ENCODE results near the gene GOLGA3. TPM values are rescaled to one million over a fixed set of nuclear protein-coding genes. Genes with fewer than 3 reads are reported as not detected.
"Not testable (repeated sequence)": the region's sequence is repeated elsewhere in the genome, so short reads cannot be mapped to it uniquely, and the experiment has no call there.

The GOLGA3 gene
- polyA plus RNA-seq, 1 donor = 40.5 TPM

GRCh38 chr12:132754160-132754932 is 74.3 kb downstream of the GOLGA3 start:
- no peak for DNase-seq (ENCODE audit: low read depth)

DNA sequence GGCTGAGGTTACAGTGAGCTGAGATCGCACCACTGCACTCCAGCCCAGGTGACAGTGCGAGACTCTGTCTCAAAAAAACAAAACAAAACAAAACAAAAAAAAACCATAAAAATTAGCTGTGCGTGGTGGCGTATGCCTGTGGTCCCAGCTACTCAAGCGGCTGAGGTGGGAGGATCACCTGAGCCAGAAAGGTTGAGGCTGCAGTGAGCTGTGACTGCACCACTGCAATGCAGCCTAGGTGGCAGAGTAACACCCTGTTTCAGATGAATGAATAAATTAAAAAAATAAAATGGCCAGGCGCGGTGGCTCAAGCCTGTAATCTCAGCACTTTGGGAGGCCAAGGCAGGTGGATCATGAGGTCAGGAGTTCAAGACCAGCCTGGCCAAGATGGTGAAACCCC is 75.0 kb downstream of the GOLGA3 start:
- not testable (repeated sequence) for DNase-seq (ENCODE audit: low read depth)

DNA sequence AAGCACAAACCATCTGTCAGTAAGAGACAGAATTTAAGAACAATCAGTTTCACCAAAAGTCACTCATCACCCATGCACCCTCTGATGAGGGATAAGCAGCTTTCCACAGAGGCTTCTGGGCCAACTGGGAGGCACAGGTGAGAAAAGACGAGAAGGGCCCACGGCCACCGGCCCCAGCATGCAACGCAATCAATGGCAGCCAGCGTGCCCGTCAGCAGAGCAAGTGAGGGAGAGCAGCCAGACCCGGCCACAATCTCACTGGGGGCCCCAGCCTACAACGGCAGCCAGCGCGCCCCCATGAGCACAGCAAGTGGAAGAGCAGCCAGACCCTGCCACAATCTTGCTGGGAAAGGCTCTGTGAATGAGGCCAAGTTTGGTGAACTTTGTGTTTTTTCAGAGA is 80.3 kb downstream of the GOLGA3 start:
- no peak for DNase-seq (ENCODE audit: low read depth)

DNA sequence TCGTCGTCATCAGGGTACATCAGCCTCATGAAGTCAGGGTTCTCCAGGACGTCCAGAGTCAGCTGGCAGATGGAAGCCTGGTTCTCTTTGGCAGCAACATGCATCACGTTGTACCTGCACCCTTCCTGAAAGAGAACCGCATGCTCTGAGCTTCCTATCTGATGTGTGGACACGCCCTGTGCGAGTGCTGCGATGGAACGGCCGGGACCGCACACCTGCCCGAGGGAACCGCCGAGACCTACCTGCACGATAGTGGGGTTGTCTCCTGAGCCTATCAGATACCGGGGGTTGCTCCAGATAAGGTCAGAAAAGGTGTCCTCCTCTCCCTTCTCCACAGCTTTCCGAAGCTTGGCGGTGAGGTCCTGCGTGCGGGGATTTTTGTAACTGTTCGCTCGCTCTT is 80.8 kb downstream of the GOLGA3 start:
- DNase-seq (ENCODE audit: low read depth) = no peak

- no peak for DNase-seq (ENCODE audit: low read depth)
Measured at GRCh38 chr12:132747395-132747794, 81.3 kb downstream of the GOLGA3 start.

GRCh38 chr12:132746613-132747012 is 82.1 kb downstream of the GOLGA3 start:
- no peak for DNase-seq (ENCODE audit: low read depth)

DNA sequence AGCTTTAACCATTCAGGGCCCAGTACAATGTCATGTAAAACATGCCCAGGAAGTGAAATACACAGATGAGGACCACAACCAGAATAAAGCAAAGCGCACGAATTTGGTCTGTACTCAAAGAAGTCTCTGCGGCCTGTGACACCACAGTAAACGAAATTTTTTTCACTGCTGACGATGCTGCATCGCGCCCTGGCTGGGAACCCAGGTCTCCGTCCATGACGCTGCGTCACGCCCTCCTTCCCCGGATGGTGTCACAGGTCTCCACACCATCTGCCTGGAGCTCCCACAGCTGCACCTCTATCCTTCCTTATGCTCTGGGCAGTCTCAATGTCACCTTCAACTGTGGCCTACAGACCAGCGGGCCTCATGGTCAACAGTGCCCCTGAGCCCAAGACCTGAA is 84.8 kb downstream of the GOLGA3 start:
- no peak for DNase-seq (ENCODE audit: low read depth)

DNA sequence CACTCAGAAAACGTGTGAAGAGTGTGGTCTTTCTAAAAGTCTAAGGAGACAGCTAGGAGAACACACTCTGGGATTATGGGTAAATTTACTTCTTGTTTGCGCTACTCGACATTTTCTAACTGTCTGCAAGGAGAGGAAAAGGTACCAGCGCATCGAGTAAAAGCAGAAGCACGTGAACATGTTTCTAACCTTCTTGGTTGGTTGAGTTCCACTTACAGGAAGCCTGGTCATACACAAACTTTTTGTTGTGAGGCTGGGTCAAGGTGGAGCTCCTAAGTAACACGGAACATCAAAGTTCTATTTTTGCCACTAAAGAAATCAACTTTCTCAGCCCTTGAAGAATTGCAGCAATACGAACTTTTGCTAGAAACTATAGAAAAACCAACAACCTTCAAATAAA is 87.0 kb downstream of the GOLGA3 start:
- DNase-seq (ENCODE audit: low read depth) = no peak

DNA sequence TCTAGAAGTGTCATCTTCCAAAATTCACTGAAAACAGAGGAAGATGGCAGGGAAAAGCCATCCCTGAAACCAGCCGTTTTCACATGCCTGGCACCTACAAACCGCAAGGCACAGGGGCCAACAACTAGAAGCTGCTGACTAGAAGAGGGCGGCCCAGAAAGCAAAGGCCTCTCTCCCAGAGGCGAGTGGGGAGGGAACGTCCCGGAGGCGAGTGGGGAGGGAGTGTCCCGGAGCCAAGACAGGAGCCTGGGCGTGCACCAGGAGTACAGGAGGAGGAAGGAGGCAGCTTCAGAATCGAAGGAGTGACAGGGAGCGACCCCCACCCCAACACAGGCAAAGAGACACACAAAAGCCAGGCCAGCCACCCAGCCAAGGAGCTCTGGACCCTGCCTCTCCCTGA is 88.0 kb downstream of the GOLGA3 start:
- no peak for DNase-seq (ENCODE audit: low read depth)

- DNase-seq (ENCODE audit: low read depth) = no peak
Measured at GRCh38 chr12:132740313-132740646, 88.4 kb downstream of the GOLGA3 start.

DNA sequence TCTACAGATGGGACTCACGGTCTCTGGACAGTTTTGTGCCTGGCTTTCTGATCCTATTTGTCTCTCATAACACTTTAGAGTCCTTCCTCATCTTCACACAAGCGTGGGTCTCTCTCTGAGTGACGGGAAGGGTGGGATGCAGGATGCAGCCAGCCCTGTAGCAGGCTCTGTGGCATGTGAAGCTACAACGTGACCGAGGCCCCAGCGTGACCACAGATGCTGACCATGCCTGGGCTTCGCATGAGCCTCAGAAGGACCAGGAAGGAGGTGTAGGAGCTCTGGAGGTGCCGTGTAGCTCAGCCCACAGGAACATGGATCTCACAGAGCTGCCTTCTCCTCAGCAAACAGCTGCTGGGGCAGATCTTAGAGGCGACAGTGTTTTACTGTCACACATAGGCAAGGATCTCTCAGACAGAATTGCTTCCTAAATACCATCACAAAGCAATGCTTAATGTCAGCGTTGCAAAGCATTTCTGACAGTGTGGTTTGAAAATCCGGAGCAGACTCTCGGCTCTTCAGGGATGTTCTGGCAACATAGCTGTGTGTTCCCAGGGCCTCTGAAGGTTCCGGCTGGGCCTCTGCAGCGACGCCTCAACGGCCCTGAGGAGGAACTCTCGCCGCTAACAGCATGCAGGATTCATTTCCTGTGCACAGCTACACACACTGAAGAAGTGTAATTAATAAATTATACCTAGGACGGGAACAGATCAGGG is 88.9 kb downstream of the GOLGA3 start:
- DNase-seq (ENCODE audit: low read depth) = no peak

- DNase-seq (ENCODE audit: low read depth) = no peak
Measured at GRCh38 chr12:132736913-132737312, 91.8 kb downstream of the GOLGA3 start.

DNA sequence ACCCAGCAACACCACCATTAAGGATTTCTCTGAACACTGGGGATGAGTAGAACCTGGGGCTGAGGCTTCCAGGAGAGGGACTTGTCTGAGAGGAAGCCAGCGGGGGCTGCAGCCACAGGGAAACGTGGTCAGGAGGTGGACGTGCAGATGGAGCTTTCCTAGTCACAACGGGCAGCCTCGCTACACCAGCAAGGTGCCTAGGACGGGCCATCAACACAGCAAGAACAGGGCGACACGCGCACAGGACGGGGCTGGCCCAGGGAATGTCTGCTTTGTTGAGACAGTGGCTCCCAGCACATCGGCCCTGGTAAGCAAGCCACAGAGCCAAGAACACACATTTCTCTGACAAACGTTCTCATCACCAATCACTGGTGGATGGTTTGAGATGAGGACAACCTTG is 92.3 kb downstream of the GOLGA3 start:
- no peak for DNase-seq (ENCODE audit: low read depth)

GRCh38 chr12:132735496-132735895 is 93.2 kb downstream of the GOLGA3 start:
- DNase-seq (ENCODE audit: low read depth) = no peak

GRCh38 chr12:132734206-132734605 is 94.5 kb downstream of the GOLGA3 start:
- no peak for DNase-seq (ENCODE audit: low read depth)

- DNase-seq (ENCODE audit: low read depth) = no peak
Measured at GRCh38 chr12:132731574-132731973, 97.1 kb downstream of the GOLGA3 start.

DNA sequence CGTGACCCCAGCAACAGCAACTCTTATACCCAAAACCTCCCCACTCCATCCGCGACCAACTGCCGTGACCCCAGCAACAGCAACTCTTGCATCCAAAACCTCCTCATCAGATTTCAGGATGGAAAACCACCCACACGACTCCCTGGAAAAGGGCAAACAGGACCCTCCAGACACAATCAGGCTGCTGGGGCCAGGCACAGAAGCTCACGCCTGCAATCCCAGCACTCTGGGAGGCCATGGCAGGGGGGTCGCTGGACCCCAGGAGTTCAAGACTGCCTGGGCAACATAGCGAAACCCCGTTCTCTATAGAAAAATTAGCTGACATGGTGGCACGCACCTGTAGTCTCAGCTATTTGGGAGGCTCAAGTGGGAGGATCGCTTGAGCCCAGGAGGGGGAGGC is 98.3 kb downstream of the GOLGA3 start:
- no peak for DNase-seq (ENCODE audit: low read depth)

DNA sequence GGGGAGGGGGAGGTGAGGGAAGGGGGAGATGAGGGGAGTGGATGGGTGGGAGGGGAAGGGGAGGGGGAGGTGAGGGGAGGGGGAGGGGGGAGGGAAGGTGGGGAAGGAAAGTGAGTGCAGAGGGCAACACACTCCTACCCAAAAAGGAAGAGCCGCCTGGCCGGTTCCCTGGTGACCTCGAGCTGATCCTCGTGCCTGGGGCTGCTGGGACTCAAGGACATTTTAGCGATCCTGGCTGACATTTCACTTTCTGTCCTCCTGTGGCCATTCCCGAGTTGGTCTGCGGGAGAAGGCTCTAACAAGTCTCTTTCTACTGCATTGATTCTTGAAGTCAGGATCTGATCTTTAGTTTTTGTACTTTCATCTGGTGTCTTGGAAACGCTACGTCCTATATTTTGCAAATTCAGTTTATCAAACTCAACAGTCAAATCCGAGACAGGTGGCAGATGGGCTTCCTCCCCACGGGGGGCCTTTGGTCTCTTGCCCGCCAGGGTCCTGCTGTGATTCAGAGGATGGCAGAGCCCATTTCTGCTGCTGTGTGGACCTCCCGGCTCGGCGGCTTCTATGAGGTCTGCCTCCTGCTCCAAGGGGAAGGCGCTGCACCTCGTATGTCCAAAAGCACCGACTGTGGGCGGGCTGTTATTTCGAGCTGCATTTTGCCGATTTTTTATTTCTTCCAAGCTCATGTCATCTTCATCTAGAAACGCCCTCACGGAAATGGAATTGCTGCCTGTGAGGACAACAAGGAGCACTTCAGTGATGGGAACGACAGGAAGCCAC is 98.9 kb downstream of the GOLGA3 start:
- DNase-seq (ENCODE audit: low read depth) = no peak

DNA sequence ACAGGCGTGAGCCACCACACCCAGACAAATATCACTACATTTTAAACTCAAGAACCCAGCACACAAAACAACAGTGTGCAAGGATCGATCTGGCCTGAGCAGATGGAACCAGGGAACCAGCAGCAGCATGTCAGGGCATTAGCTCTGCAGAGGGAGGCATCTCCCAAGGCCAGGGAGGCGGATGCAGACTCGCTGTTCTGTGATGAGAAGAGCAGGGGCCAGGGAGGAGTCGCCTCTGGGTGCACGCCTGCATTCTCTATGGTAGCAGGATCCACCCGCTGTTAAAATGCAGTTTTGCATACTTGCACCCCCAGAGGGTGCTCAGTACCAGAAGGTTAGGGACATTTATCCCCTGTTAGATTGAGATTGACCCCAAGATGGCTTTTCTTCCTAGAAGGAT is 100.2 kb downstream of the GOLGA3 start:
- DNase-seq (ENCODE audit: low read depth) = no peak

GRCh38 chr12:132727091-132727794 is 101.4 kb downstream of the GOLGA3 start:
- no peak for DNase-seq (ENCODE audit: low read depth)

DNA sequence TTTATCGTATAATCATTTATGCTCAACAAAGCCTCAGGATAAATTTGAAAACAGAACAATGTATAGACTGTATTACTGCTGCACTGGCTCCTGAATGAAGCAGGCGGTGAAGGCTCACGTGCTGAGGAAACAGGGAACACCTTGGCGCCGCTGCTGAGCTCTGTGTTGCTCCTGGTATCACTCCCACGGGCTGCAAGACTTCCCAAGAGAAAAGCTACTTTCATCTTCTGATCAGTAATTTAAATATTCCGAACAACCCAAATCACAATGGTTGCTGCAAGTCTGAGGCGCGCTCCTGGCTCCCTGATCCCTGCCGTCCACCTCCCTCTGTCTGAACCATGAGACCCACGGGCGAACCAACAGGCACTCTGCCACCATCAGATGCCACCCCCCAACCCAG is 102.3 kb downstream of the GOLGA3 start:
- no peak for DNase-seq (ENCODE audit: low read depth)
